HL-60 (cell line): Measurements from ENCODE around the gene KIAA1217.

Experiments
- DNase-seq, 2 experiments: peaks; one replicate each; pipeline ENCODE4 v3.0.0-alpha.2; 2010 to 2020; ENCODE audit warnings: low read depth in 1 of 2, low spot score in 1 of 2
- H3K27ac ChIP-seq: fragments of 250-450 bp; sonication (Bioruptor Pico); replicated peaks from 2 replicates; pipeline ENCODE4 v1.5.1; 2020; ENCODE audit warnings: mild to moderate bottlenecking, moderate library complexity
- H3K27me3 ChIP-seq: fragments of 250-450 bp; sonication (Bioruptor Pico); 2 replicates; pipeline ENCODE4 v1.5.1; 2021; ENCODE audit warnings: mild to moderate bottlenecking, moderate library complexity; ENCODE audit not compliant: insufficient read depth, poor library complexity, severe bottlenecking
- H3K4me3 ChIP-seq: replicated peaks from 2 replicates; pipeline ENCODE4 v1.5.1; 2011; ENCODE audit warnings: mild to moderate bottlenecking, control low read depth, low read length; ENCODE audit not compliant: insufficient read depth
- GABPA ChIP-seq: IDR thresholded peaks from 2 replicates; pipeline ENCODE4 v1.6.1; 2012; ENCODE audit warnings: low read depth
- POLR2AphosphoS5 ChIP-seq: IDR thresholded peaks from 2 replicates; pipeline ENCODE4 v1.6.1; 2012; ENCODE audit warnings: low read depth
- REST ChIP-seq: IDR thresholded peaks from 2 replicates; pipeline ENCODE4 v1.6.1; 2012; ENCODE audit warnings: low read depth; ENCODE audit not compliant: insufficient replicate concordance
- SPI1 ChIP-seq: IDR thresholded peaks from 2 replicates; pipeline ENCODE4 v1.6.1; 2012; ENCODE audit warnings: low read depth, mild to moderate bottlenecking, borderline replicate concordance
- TF ChIP-seq, protein P1 (sequence below): IDR thresholded peaks from one replicate; pipeline ENCODE4 v1.5.1; 2011; ENCODE audit warnings: low read length, control low read depth, inconsistent platforms; ENCODE audit not compliant: insufficient read depth

The KIAA1217 gene

DNA sequence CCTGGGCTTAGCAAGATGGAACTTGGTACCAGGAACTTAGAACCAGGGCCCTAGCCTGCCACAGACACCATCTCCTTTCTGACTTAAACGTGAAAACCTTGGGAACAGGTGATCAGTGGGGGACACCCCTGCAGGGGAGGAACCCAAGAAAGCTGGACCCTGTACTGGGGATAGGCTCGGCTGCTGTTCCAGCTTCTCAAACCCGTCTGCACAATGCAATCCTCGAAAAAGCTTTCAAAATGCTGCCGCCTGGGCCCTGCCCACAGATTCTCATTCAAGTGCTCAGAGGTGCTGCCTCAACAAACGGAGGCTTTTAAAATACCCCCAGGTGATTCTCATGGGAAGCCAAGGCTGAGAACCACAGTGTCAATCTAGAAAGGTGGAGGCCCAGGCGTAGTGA lies 345.1 kb downstream of the KIAA1217 start:
- no peak overlapping the region for H3K27ac ChIP-seq
- no peaks in the 10 kb centered on the region for H3K27me3 ChIP-seq
- DNase-seq = no peak
- TF ChIP-seq POLR2AphosphoS5 (no peak), SPI1 (no peak), REST (no peak), GABPA (no peak)
- TF ChIP-seq, protein P1, sequence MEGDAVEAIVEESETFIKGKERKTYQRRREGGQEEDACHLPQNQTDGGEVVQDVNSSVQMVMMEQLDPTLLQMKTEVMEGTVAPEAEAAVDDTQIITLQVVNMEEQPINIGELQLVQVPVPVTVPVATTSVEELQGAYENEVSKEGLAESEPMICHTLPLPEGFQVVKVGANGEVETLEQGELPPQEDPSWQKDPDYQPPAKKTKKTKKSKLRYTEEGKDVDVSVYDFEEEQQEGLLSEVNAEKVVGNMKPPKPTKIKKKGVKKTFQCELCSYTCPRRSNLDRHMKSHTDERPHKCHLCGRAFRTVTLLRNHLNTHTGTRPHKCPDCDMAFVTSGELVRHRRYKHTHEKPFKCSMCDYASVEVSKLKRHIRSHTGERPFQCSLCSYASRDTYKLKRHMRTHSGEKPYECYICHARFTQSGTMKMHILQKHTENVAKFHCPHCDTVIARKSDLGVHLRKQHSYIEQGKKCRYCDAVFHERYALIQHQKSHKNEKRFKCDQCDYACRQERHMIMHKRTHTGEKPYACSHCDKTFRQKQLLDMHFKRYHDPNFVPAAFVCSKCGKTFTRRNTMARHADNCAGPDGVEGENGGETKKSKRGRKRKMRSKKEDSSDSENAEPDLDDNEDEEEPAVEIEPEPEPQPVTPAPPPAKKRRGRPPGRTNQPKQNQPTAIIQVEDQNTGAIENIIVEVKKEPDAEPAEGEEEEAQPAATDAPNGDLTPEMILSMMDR = no peak
- H3K4me3 ChIP-seq = no peak overlapping the region

DNA sequence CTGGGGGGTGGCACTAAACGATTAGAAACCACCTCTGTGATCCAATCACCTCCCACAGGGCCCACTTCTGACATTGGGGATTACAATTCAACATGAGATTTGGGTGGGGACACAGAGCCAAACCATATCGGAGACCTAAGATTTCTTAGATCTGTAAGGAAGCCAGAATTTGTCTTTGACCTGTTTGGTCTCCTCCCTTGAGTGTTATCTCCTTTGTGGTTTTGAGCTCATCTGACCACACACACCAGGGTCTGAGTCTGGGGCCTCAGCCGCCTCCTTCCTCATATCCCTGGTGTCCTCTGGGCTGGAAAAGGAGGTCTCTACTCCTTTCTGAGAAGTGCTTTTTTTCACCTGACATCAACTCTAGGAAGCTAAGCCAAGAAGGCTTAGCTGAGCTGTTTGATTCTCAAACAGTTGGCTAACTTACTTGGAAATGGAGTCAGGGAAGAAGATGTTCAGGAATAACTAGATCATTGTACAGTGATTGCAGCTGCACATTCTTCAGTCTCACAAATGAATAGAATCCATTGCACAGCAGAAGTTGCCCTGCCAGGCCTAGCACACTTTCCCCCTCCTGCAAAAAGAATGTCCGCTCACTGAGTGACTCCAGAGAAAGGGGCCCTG lies 347.3 kb downstream of the KIAA1217 start:
- no peak for DNase-seq
- H3K27ac ChIP-seq = no peak overlapping the region
- H3K27me3 ChIP-seq = no peaks in the 10 kb centered on the region
- TF ChIP-seq POLR2AphosphoS5 = no peak
- no peak for TF ChIP-seq GABPA
- H3K4me3 ChIP-seq = no peak overlapping the region

DNA sequence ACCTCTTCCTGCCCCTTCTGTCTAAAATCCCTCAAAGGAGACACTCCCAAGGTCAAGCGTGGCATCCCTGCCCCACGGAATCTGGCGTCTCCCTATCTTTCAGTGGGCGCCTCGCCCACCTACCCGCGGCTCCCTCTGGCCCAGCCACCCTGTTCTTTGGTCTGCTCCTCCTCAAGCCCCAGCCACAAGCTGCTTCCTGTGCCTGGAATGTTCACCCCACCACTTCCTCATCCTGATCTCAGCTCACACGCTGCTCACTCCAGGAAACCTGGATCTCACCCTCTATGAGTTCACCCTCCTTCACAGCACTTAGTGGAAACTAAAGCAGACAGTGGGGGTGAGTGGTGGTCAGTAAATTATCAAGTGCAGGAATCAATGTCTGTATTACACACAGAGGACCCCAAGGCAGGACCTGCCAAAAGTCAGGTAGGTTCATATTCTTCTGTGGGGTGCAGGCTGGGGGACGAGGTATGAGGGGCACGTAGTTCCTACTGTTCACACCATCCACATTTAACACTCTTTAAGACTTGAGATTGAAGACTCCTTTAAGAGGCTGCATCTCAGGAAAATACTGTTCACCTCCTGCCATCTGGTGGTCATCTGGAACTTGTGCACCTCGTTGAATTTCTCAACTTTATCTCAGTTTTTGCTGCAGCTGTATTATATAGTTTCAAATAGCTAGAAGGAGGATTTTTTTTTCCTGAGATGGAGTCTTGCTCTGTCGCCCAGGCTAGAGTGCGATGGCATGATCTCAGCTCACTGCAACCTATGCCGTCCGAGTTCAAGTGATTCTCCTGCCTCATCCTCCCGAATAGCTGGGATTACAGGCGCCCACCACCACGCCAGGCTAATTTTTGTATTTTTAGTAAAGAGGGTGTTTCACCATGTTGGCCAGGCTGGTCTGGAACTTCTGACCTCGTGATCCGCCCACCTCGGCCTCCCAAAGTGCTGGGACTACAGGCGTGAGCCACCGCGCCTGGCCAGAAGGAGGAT lies 348.1 kb downstream of the KIAA1217 start:
- Histone ChIP-seq H3K27me3 (no peaks in the 10 kb centered on the region), H3K27ac (no peak overlapping the region), H3K4me3 (no peak overlapping the region)
- DNase-seq = no peak
- no peak for TF ChIP-seq POLR2AphosphoS5
- TF ChIP-seq, protein P1 = no peak
- no peak for TF ChIP-seq REST
- no peak for TF ChIP-seq GABPA
- TF ChIP-seq SPI1 = no peak

- DNase-seq = no peak
Measured at GRCh38 chr10:24561453-24561852, 352.5 kb downstream of the KIAA1217 start.

More at GRCh38 chr10:24561453-24561852, 352.5 kb downstream of the KIAA1217 start:
- Histone ChIP-seq H3K27ac (no peak overlapping the region), H3K4me3 (no peak overlapping the region), H3K27me3 (no peaks in the 10 kb centered on the region)
- TF ChIP-seq, protein P1 = no peak
- TF ChIP-seq GABPA = no peak
- no peak for TF ChIP-seq REST
